Ovary (tissue), 9 donors: ENCODE measurements around the gene PDE1A. TPM values are rescaled to one million over a fixed set of nuclear protein-coding genes. Genes with fewer than 3 reads are reported as not detected.

Source experiments
- DNase-seq, 5 donors: peaks; one replicate each; pipeline ENCODE4 v3.0.0-alpha.2; 2019 to 2020
- H3K27ac ChIP-seq, 2 donors: fragments of 200-600 bp; one replicate each; pipeline versions ENCODE4 v1.5.1 to v1.8.0; 2019 to 2022
- H3K27me3 ChIP-seq: fragments of 200-600 bp; one replicate; pipeline ENCODE4 v1.8.0; 2022
- H3K36me3 ChIP-seq: fragments of 200-600 bp; sonication (generic); one replicate; pipeline ENCODE4 v1.5.1; 2019
- H3K4me1 ChIP-seq: one replicate; pipeline ENCODE4 v1.8.1; 2013; ENCODE audit warnings: mild to moderate bottlenecking, moderate library complexity; ENCODE audit not compliant: insufficient read depth
- H3K4me3 ChIP-seq: fragments of 200-600 bp; sonication (generic); one replicate; pipeline ENCODE4 v1.5.1; 2017
- H3K9me3 ChIP-seq, 2 donors: fragments of 200-600 bp in 1 of 2; sonication (generic) in 1 of 2; one replicate each; pipeline versions ENCODE4 v1.5.1 to v1.8.1; 2013 to 2019; ENCODE audit warnings: mild to moderate bottlenecking in 1 of 2, moderate library complexity in 1 of 2
- CTCF ChIP-seq, 3 donors: fragments of 450-650 bp in 2 of 3; fragments of 200-600 bp in 1 of 3; IDR thresholded peaks; one replicate each; pipeline versions ENCODE4 v1.5.1 to v1.8.0; 2016 to 2022; ENCODE audit warnings: antibody characterized with exemption in 3 of 3, mild to moderate bottlenecking in 1 of 3
- EP300 ChIP-seq: sonication (generic); formaldehyde crosslinking; IDR thresholded peaks from one replicate; pipeline ENCODE4 v1.6.1; 2017; ENCODE audit warnings: antibody characterized with exemption
- POLR2A ChIP-seq: fragments of 450-650 bp; IDR thresholded peaks from one replicate; pipeline ENCODE4 v1.6.1; 2017; ENCODE audit warnings: antibody characterized with exemption, mild to moderate bottlenecking, moderate library complexity
- WGBS, 3 donors: extraction: QIAGEN DNeasy Blood & Tissue Kit in 1 of 3; methylation state at CpG; one replicate each; pipeline versions ENCODE4 v1.1.5 to v1.1.7; 2013 to 2017; 5-methylcytosine and 5-hydroxymethylcytosine counted together
- intact Hi-C, 4 donors: fragments of 100-400 bp; cut with DNase I; formaldehyde crosslinking; loops; one replicate each; pipeline versions ENCODE4 v1.11.0 to v1.15.1; 2022 to 2023
- polyA plus RNA-seq, 2 donors: library from polyadenylated mRNA; stranded (reverse); fragments of 200-250 nt in 1 of 2; fragments of 350-450 nt in 1 of 2; fragmentation: Illumina TruSeq in 1 of 2; extraction: RNeasy Lipid Tissue Mini Kit (QIAGEN cat#74804) in 1 of 2; gene quantifications; one replicate each; pipeline ENCODE4 v1.2.3, GENCODE V29; 2013 to 2014
- total RNA-seq, 7 donors: library from RNA; depleted of rRNA in 2 of 7; stranded (reverse); fragments of >200 nt in 2 of 7; fragmentation: NEBNext Ultra II Directional in 3 of 7; extraction: Animal tissue kit (Norgen Biotek cat#: 25700) in 3 of 7; gene quantifications; one replicate each; pipeline versions ENCODE4 v1.1.0 to v1.2.4, GENCODE V29; 2016 to 2023
- donor health status: DM: no; HTN: no; CAD: no; lungs with moderate emphysema.
- donor health status: DM: no; HTN: no; CAD: no.
- donor health status: Bipolar disorder and iron deficiency.
- donor health status: DM: yes; HTN: yes; CAD: no.
- donor health status: DM: no; HTN: no; CAD: no.
- donor health status: DM: yes; HTN: yes; CAD: no.

Gene PDE1A
- total and polyA plus RNA-seq, 9 donors, result 2.9 to 17.8 (median 8.4) TPM

GRCh38 chr2:182359990-182360662, 66.7 kb downstream of the PDE1A start:
- Histone ChIP-seq H3K27me3 (no peaks in the 10 kb centered on the region), H3K4me3 (no peak overlapping the region), H3K27ac (no peak overlapping the region), H3K4me1 (no peaks in the 10 kb centered on the region), H3K9me3 (no peaks in the 10 kb centered on the region), H3K36me3 (no peaks in the 10 kb centered on the region)
- 58 to 76% (median 71%) methylated on average over 10 of the region's 10 CpGs for WGBS, 3 donors
- TF ChIP-seq EP300 (no peak), POLR2A (no peak), CTCF (IDR thresholded peaks at IDR 0.05) (no peak)
- intact Hi-C loops, result no loop called here
- DNase-seq, result peak in 1 of 5 donors; percentile 17

GRCh38 chr2:182359027-182359989, 67.5 kb downstream of the PDE1A start:
- 54 to 70% (median 65%) methylated on average over 8 of the region's 8 CpGs for WGBS, 3 donors
- no peaks in the 10 kb centered on the region for H3K9me3 ChIP-seq
- H3K27me3 ChIP-seq, result peaks cover 2% of the 10 kb centered on the region
- no peak for TF ChIP-seq EP300
- H3K4me1 ChIP-seq, result no peaks in the 10 kb centered on the region
- intact Hi-C loops, result no loop called here
- H3K27ac ChIP-seq, result no peak overlapping the region
- no peak for DNase-seq
- no peak overlapping the region for H3K4me3 ChIP-seq
- no peaks in the 10 kb centered on the region for H3K36me3 ChIP-seq

GRCh38 chr2:182358601-182359000, 68.2 kb downstream of the PDE1A start:
- Histone ChIP-seq H3K36me3 (no peaks in the 10 kb centered on the region), H3K4me1 (no peaks in the 10 kb centered on the region), H3K4me3 (no peak overlapping the region), H3K9me3 (no peaks in the 10 kb centered on the region), H3K27ac (no peak overlapping the region), H3K27me3 (peaks cover 2% of the 10 kb centered on the region)
- intact Hi-C loops, result no loop called here
- TF ChIP-seq CTCF (IDR thresholded peaks at IDR 0.05) (no peak), EP300 (no peak), POLR2A (no peak)
- 80 to 82% (median 81%) methylated on average over 3 of the region's 3 CpGs for WGBS, 3 donors
- DNase-seq, result no peak

GRCh38 chr2:182355815-182356214, 71.0 kb downstream of the PDE1A start:
- H3K4me1 ChIP-seq, result no peaks in the 10 kb centered on the region
- H3K9me3 ChIP-seq, result no peaks in the 10 kb centered on the region
- peaks cover 2% of the 10 kb centered on the region for H3K27me3 ChIP-seq
- H3K36me3 ChIP-seq, result no peaks in the 10 kb centered on the region
- no peak overlapping the region for H3K27ac ChIP-seq
- intact Hi-C loops, result no loop called here
- H3K4me3 ChIP-seq, result no peak overlapping the region
- no peak for DNase-seq
- no peak for TF ChIP-seq EP300
- TF ChIP-seq CTCF (IDR thresholded peaks at IDR 0.05), result no peak
- no peak for TF ChIP-seq POLR2A
- WGBS, 3 donors, result 14 to 27% (median 21%) methylated on average over 1 of the region's 1 CpG
